GM19023 (cell line): ENCODE measurements around the gene FUT3.

ENCODE experiments used
- ATAC-seq: cut with Tn5 transposase; IDR thresholded peaks from one replicate; pipeline ENCODE4 v1.9.1; 2021; ENCODE audit warnings: mild to moderate bottlenecking, moderate library complexity; ENCODE audit not compliant: unreplicated experiment

Gene FUT3

GRCh38 chr19:5804516-5805461 lies 46.5 kb downstream of the FUT3 start, which contains the start of gene NRTN:
Gene NRTN, plus strand, starts transcription at chr19:5805067. Its CDS starts 19,099 bp downstream, at chr19:5824166.
- no peak for ATAC-seq

GRCh38 chr19:5803752-5804515 lies 47.3 kb downstream of the FUT3 start:
- ATAC-seq: peak; percentile 50

- ATAC-seq: no peak
Observed at GRCh38 chr19:5803441-5803751, 47.9 kb downstream of the FUT3 start.

GRCh38 chr19:5801796-5802619 lies 49.2 kb downstream of the FUT3 start:
- ATAC-seq: no peak

- ATAC-seq: no peak
Observed at GRCh38 chr19:5800361-5801270, 50.6 kb downstream of the FUT3 start.

GRCh38 chr19:5799247-5800241 lies 51.7 kb downstream of the FUT3 start:
- ATAC-seq: no peak

- ATAC-seq: no peak
Observed at GRCh38 chr19:5798244-5798643, 53.0 kb downstream of the FUT3 start.

- ATAC-seq: no peak
Observed at GRCh38 chr19:5795382-5795919, 55.8 kb downstream of the FUT3 start.

- ATAC-seq: no peak
Observed at GRCh38 chr19:5793188-5793587, 58.1 kb downstream of the FUT3 start.
